ENCODE results near the gene TSR1. TPM values are rescaled to one million over a fixed set of nuclear protein-coding genes. Genes with fewer than 3 reads are reported as not detected.

Gene TSR1
- total RNA-seq: 28.0 and 46.8 TPM in 2 replicates

DNA sequence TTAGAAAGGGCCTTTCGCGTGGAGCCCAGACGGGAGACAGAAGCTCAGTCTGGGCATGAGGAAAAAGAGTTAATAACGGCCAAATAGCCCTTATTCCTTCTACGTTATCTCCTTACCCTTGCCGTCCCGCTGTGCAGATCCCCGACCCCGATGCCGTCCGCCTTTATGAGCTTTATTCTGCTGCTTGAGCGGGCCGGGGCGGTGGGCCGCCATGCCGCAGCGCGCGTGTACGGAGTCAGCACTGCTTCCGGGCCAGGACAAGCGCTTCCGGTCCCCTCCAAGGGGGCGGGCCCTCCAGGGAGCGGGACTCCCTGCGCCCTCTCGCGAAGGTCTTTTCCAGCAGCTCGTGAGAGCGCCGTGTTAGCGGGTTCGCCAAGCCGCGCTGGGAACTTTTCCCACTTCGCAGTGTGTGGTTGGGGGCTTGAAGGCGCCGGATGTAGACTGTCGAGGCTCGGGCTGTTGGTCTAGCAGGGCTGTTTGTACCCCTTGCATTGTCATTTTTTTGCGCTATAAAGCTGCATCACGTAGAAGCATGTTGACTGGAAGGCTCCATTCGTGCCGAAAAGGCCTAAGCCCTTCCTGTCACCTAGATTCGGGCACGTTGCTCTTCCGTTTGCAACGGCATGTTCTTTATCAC, at the start of gene TSR1:
TSR1 (minus strand) TSS at position 243 of the 637 bp plus-strand sequence; CDS start at position 213, 30 bp downstream.

DNA sequence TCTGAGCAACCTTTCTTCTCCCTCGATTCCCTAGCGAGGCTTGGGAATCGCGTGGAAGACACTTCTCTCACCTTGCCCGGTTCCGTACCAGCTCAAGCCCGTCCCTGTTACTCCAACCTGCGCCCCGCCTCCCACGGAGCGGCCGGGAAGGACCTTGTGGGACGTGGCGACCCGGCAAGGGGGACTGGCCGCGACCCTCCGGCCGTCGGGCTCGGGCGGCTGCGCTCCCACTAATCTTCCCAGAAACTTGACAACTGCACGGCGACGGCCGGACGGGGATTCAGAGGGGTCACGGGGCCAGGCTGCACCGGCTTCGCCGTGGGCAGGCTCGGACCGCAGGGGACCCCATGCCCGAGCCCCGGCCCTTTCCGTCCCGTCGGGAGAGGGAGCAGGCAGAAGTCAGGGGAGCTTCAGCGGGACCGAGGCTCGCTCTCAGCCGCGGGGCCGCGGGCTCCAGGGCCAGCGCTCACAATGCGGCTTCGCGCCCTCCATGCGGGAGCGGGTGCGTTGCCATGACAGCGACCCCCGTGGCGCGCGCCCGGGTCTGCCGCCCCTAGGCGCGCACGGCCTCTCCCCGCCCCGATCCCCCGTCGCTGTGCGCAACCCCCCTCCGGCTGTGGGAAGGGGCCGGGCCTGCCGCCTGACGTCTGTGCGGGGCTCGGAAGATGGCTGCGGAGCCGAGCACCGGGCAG, 741 bp upstream of the TSR1 start, which contains the start of gene SGSM2:
SGSM2 (plus strand) TSS at position 650 of the 692 bp plus-strand sequence. CDS start 188 bp downstream, outside the sequence.

DNA sequence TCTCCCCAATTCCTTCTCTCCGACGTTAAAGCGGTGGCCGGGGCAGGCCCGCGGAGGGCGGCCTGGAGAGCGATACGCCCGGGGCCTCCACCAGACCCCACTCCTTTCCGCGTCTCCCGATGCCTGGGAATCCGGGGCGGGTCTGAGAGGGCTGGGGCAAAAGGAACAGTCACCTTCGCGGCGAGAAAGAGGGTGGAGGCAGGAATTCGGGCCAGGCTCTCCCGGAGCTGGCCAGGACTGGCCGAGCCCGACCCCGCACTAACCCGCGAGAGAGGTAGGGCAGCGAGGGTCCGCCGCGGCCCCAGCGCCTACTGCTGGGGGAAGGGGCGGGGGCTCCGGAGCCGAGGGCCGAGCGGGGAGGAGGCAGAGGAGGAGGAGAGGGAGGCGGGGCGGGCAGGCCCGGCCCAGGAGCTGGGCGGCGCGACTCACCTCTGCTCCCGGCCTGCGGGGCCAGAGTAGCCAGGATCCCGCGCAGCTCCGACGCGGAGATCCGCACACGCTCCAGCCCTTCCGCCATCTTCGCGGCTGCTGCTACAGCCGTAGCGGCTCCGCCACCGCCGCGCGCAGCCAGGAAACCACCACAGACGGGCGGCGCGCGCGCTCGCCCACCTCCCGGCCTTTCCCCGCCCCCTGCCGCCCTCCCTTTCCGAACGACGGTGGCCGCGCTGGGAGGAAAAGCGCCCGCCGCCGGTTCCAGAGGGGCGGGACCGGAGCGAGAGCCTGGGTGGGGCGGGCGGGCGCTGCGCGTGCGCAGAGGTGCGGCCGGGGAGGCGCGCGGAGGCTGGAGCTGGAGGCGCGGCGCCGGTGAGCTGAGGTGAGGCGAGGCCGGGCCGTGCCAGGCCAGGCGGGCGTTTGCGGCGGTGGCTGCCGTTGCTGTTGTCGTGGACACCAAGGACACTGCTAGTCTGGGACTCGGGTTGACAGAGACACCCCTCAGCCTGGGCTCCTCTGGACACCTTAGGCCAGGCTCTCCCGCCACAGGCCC, 32.8 kb downstream of the TSR1 start, which contains the start of the genes SMG6 and SRR:
SMG6 (minus strand) TSS at position 582 of the 985 bp plus-strand sequence; CDS start at position 517, 65 bp downstream.
SRR (plus strand) TSS at position 747 of the 985 bp plus-strand sequence. CDS start 11,611 bp downstream, outside the sequence.

Other genes with a start within 250 kb of the TSR1 start
- 18.5 and 37.3 TPM in 2 replicates for gene SMG6, start 32.7 kb downstream of the TSR1 start, total RNA-seq
- 11.5 and 11.7 TPM in 2 replicates for gene SRR, start 32.5 kb downstream of the TSR1 start, total RNA-seq
- gene SGSM2, start 1.0 kb upstream of the TSR1 start, total RNA-seq: 23.2 and 58.8 TPM in 2 replicates
- 2.1 and 5.7 TPM in 2 replicates for gene MNT, start 64.6 kb upstream of the TSR1 start, total RNA-seq
- gene METTL16, start 175.4 kb upstream of the TSR1 start, total RNA-seq: 7.3 and 13.0 TPM in 2 replicates

All from bladder microvascular endothelial cell (primary cell).